ENCODE data around the gene OR2T27.
"Not testable (repeated sequence)": the region's sequence is repeated elsewhere in the genome, so short reads cannot be mapped to it uniquely, and the experiment has no call there.

Gene OR2T27

GRCh38 chr1:248636612-248637011 lies 18.7 kb downstream of the OR2T27 start:
- not testable (repeated sequence) for H3K4me3 ChIP-seq (ENCODE audit: low read depth in 1 of 2, low read length in 2 of 2); H3K27me3 ChIP-seq (ENCODE audit: low read depth, low read length); H3K36me3 ChIP-seq (ENCODE audit: control insufficient read depth in 1 of 2, insufficient read depth in 2 of 2, low read length in 2 of 2); H3K4me1 ChIP-seq (ENCODE audit: control insufficient read depth in 1 of 2, insufficient read depth in 2 of 2, low read length in 2 of 2); H3K9me3 ChIP-seq (ENCODE audit: control insufficient read depth in 1 of 2, low read length in 2 of 2); H3K27ac ChIP-seq (ENCODE audit: low read length)

- H3K27me3 ChIP-seq (ENCODE audit: low read depth, low read length); H3K4me1 ChIP-seq (ENCODE audit: control insufficient read depth in 1 of 2, insufficient read depth in 2 of 2, low read length in 2 of 2); H3K27ac ChIP-seq (ENCODE audit: low read length); H3K9me3 ChIP-seq (ENCODE audit: control insufficient read depth in 1 of 2, low read length in 2 of 2); H3K36me3 ChIP-seq (ENCODE audit: control insufficient read depth in 1 of 2, insufficient read depth in 2 of 2, low read length in 2 of 2); H3K4me3 ChIP-seq (ENCODE audit: low read depth in 1 of 2, low read length in 2 of 2): not testable (repeated sequence)
Observed at GRCh38 chr1:248634991-248635390, 20.3 kb downstream of the OR2T27 start, which contains the start of gene OR2T11. Gene OR2T11, minus strand, starts transcription at chr1:248635091. Its CDS starts 7,963 bp downstream, at chr1:248627128.

DNA sequence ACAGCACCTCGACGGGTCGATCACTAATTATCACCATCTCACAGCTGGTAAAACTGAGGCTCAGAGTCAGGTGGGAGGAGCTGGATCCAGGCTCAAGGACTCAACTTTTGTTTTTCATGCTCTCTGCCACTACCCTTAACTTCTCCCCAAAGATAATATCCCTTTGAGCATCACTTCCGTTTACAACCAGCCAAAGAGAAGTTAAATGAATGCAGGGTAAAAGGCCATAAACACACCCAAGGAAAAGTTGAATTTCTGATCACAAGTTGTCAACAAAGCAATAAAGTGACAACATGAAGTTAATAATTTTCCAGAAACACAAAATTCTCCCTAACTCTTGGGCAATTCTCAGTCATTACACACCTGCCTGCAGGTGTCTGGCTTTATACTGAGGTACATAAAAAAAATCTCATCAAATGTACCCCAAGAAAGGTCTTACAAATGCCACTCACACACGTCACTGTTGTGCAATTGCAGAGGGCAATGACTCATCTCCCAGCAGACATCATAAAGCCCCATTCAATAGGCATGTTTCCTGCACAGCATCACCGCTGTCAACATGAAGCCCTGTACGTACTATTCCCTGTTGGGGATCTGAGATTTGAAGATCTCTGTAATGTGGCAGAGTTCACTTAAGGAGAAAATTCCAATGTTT lies 23.8 kb downstream of the OR2T27 start:
- no peak overlapping the region for H3K27ac ChIP-seq (ENCODE audit: low read length)
- H3K27me3 ChIP-seq (ENCODE audit: low read depth, low read length), result no peaks in the 10 kb centered on the region
- no peaks in the 10 kb centered on the region for H3K4me1 ChIP-seq (ENCODE audit: control insufficient read depth in 1 of 2, insufficient read depth in 2 of 2, low read length in 2 of 2)
- no peak overlapping the region for H3K4me3 ChIP-seq (ENCODE audit: low read depth in 1 of 2, low read length in 2 of 2)
- H3K9me3 ChIP-seq (ENCODE audit: control insufficient read depth in 1 of 2, low read length in 2 of 2), result no peaks in the 10 kb centered on the region
- no peaks in the 10 kb centered on the region for H3K36me3 ChIP-seq (ENCODE audit: control insufficient read depth in 1 of 2, insufficient read depth in 2 of 2, low read length in 2 of 2)

- H3K27ac ChIP-seq (ENCODE audit: low read length), result no peak overlapping the region
- no peaks in the 10 kb centered on the region for H3K36me3 ChIP-seq (ENCODE audit: control insufficient read depth in 1 of 2, insufficient read depth in 2 of 2, low read length in 2 of 2)
- no peaks in the 10 kb centered on the region for H3K27me3 ChIP-seq (ENCODE audit: low read depth, low read length)
- no peaks in the 10 kb centered on the region for H3K9me3 ChIP-seq (ENCODE audit: control insufficient read depth in 1 of 2, low read length in 2 of 2)
- H3K4me3 ChIP-seq (ENCODE audit: low read depth in 1 of 2, low read length in 2 of 2), result no peak overlapping the region
- H3K4me1 ChIP-seq (ENCODE audit: control insufficient read depth in 1 of 2, insufficient read depth in 2 of 2, low read length in 2 of 2), result no peaks in the 10 kb centered on the region
Observed at GRCh38 chr1:248630551-248630950, 24.8 kb downstream of the OR2T27 start.

- Histone ChIP-seq H3K36me3 (ENCODE audit: control insufficient read depth in 1 of 2, insufficient read depth in 2 of 2, low read length in 2 of 2) (no peaks in the 10 kb centered on the region), H3K9me3 (ENCODE audit: control insufficient read depth in 1 of 2, low read length in 2 of 2) (no peaks in the 10 kb centered on the region), H3K4me1 (ENCODE audit: control insufficient read depth in 1 of 2, insufficient read depth in 2 of 2, low read length in 2 of 2) (no peaks in the 10 kb centered on the region), H3K27ac (ENCODE audit: low read length) (no peak overlapping the region), H3K27me3 (ENCODE audit: low read depth, low read length) (no peaks in the 10 kb centered on the region), H3K4me3 (ENCODE audit: low read depth in 1 of 2, low read length in 2 of 2) (no peak overlapping the region)
Observed at GRCh38 chr1:248627971-248628844, 27.1 kb downstream of the OR2T27 start.

GRCh38 chr1:248625971-248626370 lies 29.4 kb downstream of the OR2T27 start:
- no peak overlapping the region for H3K4me3 ChIP-seq (ENCODE audit: low read depth in 1 of 2, low read length in 2 of 2)
- no peaks in the 10 kb centered on the region for H3K4me1 ChIP-seq (ENCODE audit: control insufficient read depth in 1 of 2, insufficient read depth in 2 of 2, low read length in 2 of 2)
- no peaks in the 10 kb centered on the region for H3K9me3 ChIP-seq (ENCODE audit: control insufficient read depth in 1 of 2, low read length in 2 of 2)
- H3K36me3 ChIP-seq (ENCODE audit: control insufficient read depth in 1 of 2, insufficient read depth in 2 of 2, low read length in 2 of 2), result no peaks in the 10 kb centered on the region
- no peaks in the 10 kb centered on the region for H3K27me3 ChIP-seq (ENCODE audit: low read depth, low read length)
- H3K27ac ChIP-seq (ENCODE audit: low read length), result no peak overlapping the region

GRCh38 chr1:248625166-248625565 lies 30.2 kb downstream of the OR2T27 start:
- Histone ChIP-seq H3K4me1 (ENCODE audit: control insufficient read depth in 1 of 2, insufficient read depth in 2 of 2, low read length in 2 of 2) (no peaks in the 10 kb centered on the region), H3K9me3 (ENCODE audit: control insufficient read depth in 1 of 2, low read length in 2 of 2) (no peaks in the 10 kb centered on the region), H3K27ac (ENCODE audit: low read length) (no peak overlapping the region), H3K36me3 (ENCODE audit: control insufficient read depth in 1 of 2, insufficient read depth in 2 of 2, low read length in 2 of 2) (no peaks in the 10 kb centered on the region), H3K27me3 (ENCODE audit: low read depth, low read length) (no peaks in the 10 kb centered on the region), H3K4me3 (ENCODE audit: low read depth in 1 of 2, low read length in 2 of 2) (no peak overlapping the region)

DNA sequence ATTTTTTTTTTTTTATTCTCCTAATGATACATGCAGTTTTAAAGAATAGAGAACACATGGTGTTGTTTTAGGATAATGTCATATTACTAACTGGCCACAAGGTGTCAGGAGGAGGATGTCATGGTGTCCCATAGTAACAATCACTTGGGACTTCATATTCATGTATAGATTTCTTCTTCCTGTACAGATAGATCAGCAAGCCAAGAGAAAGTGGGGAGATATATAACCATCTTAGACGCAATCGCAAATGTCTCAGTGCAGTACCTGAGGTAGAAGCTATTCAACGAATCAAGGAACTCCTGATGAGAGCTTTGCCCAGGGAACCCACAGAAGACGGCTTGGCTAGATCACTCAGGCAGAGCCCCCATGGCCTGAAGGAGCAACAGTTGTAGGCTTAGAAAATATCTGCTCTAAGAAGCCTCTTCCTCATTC lies 32.7 kb downstream of the OR2T27 start:
- Histone ChIP-seq H3K4me3 (ENCODE audit: low read depth in 1 of 2, low read length in 2 of 2) (no peak overlapping the region), H3K36me3 (ENCODE audit: control insufficient read depth in 1 of 2, insufficient read depth in 2 of 2, low read length in 2 of 2) (no peaks in the 10 kb centered on the region), H3K4me1 (ENCODE audit: control insufficient read depth in 1 of 2, insufficient read depth in 2 of 2, low read length in 2 of 2) (no peaks in the 10 kb centered on the region), H3K27me3 (ENCODE audit: low read depth, low read length) (no peaks in the 10 kb centered on the region), H3K9me3 (ENCODE audit: control insufficient read depth in 1 of 2, low read length in 2 of 2) (no peaks in the 10 kb centered on the region), H3K27ac (ENCODE audit: low read length) (no peak overlapping the region)

DNA sequence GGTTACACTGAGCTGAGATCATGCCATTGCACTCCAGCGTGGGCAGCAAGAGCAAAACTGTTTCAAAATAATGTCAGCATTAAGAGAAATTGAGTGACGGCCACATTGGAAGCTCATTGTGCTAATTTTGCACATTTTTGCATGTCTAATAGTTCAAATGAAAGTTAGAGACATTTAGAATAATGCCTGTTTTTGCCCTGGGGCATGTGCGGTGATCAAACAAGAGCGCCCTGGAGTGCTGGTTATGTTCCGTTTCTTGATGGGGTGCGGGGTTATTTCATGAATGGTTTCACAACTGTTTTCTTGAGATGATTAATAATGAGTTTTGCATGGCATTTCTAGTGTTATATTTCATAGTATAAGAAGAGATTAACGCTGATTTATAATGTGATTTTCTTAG lies 33.6 kb downstream of the OR2T27 start:
- no peak overlapping the region for H3K4me3 ChIP-seq (ENCODE audit: low read depth in 1 of 2, low read length in 2 of 2)
- H3K27ac ChIP-seq (ENCODE audit: low read length), result no peak overlapping the region
- no peaks in the 10 kb centered on the region for H3K27me3 ChIP-seq (ENCODE audit: low read depth, low read length)
- no peaks in the 10 kb centered on the region for H3K9me3 ChIP-seq (ENCODE audit: control insufficient read depth in 1 of 2, low read length in 2 of 2)
- H3K4me1 ChIP-seq (ENCODE audit: control insufficient read depth in 1 of 2, insufficient read depth in 2 of 2, low read length in 2 of 2), result no peaks in the 10 kb centered on the region
- no peaks in the 10 kb centered on the region for H3K36me3 ChIP-seq (ENCODE audit: control insufficient read depth in 1 of 2, insufficient read depth in 2 of 2, low read length in 2 of 2)

DNA sequence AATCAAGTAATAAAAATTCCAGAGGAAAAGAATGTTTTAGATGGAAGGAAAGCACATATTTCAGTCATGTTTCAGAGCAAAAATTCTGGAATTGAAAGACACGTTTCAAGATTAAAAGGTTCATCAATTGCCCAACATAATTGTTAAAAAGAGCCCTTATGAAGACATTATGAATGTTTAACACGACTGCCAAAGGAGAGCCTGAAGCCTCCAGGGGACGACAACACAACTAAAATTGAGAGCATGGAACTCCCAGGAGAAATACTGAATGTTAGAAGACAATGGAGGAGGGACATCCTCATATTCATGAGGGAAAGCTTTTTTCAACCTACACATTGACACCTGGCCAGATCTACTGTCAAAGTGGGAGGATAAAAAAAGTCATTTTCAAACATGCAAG lies 36.5 kb downstream of the OR2T27 start:
- H3K4me3 ChIP-seq (ENCODE audit: low read depth in 1 of 2, low read length in 2 of 2), result no peak overlapping the region
- no peak overlapping the region for H3K27ac ChIP-seq (ENCODE audit: low read length)
- H3K4me1 ChIP-seq (ENCODE audit: control insufficient read depth in 1 of 2, insufficient read depth in 2 of 2, low read length in 2 of 2), result no peaks in the 10 kb centered on the region
- H3K9me3 ChIP-seq (ENCODE audit: control insufficient read depth in 1 of 2, low read length in 2 of 2), result no peaks in the 10 kb centered on the region
- no peaks in the 10 kb centered on the region for H3K27me3 ChIP-seq (ENCODE audit: low read depth, low read length)
- H3K36me3 ChIP-seq (ENCODE audit: control insufficient read depth in 1 of 2, insufficient read depth in 2 of 2, low read length in 2 of 2), result no peaks in the 10 kb centered on the region

DNA sequence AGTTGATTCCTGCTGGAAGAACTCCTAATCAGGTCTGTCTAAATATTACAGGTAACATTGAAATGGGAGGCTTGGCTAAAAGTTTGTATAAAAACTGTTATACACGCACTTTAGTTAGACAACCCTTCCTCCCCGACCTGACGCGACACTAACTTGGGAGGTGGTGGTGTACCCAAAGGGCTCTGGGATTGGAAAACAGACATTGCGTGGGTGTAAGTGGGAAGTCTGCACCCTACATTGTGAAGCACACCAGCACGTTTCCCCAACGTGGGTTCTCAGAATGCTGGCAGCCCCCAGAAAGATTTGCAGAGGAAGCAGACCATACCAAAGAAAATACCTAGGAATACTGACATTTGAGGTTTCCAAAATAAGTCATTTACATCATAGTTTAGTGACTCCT lies 37.2 kb downstream of the OR2T27 start:
- H3K4me3 ChIP-seq (ENCODE audit: low read depth in 1 of 2, low read length in 2 of 2), result no peak overlapping the region

More for the DNA sequence above, 37.2 kb downstream of the OR2T27 start:
- Histone ChIP-seq H3K9me3 (ENCODE audit: control insufficient read depth in 1 of 2, low read length in 2 of 2) (no peaks in the 10 kb centered on the region), H3K27ac (ENCODE audit: low read length) (no peak overlapping the region), H3K27me3 (ENCODE audit: low read depth, low read length) (no peaks in the 10 kb centered on the region), H3K36me3 (ENCODE audit: control insufficient read depth in 1 of 2, insufficient read depth in 2 of 2, low read length in 2 of 2) (no peaks in the 10 kb centered on the region), H3K4me1 (ENCODE audit: control insufficient read depth in 1 of 2, insufficient read depth in 2 of 2, low read length in 2 of 2) (no peaks in the 10 kb centered on the region)
